Measurements from ENCODE around the gene TTBK1.

TTBK1 gene

DNA sequence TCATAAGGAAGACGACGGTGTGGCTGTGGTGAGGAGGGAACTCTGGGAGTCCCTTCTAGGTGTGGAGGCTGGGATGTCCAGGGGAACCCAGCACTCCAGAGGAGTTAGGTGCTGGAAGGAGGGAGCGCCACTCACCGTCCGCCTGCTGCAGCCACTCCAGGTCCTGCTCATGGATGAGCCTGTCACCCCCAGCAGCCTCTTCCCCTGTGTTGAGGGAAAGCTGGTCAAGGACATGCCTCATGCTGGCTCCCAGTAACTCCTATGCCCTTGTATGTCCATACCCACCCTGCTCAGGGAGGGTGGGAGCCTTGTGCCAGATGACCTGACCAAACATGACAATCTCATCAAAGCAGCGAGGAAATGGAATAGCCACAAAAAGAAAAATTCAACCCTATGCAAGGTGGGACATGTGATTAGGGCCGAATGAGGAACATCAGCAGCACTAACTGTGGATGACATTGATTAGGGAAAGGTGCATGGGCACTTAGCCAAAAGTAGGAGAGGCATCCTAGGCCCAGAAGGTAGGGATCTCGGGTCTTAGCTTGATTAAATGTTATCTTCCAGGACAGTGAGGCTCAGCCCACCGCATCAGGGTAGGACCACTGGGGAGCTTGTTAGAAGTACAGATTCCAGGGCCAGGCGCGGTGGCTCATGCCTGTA lies 17.0 kb upstream of the TTBK1 start:
- no peak for DNase-seq

DNA sequence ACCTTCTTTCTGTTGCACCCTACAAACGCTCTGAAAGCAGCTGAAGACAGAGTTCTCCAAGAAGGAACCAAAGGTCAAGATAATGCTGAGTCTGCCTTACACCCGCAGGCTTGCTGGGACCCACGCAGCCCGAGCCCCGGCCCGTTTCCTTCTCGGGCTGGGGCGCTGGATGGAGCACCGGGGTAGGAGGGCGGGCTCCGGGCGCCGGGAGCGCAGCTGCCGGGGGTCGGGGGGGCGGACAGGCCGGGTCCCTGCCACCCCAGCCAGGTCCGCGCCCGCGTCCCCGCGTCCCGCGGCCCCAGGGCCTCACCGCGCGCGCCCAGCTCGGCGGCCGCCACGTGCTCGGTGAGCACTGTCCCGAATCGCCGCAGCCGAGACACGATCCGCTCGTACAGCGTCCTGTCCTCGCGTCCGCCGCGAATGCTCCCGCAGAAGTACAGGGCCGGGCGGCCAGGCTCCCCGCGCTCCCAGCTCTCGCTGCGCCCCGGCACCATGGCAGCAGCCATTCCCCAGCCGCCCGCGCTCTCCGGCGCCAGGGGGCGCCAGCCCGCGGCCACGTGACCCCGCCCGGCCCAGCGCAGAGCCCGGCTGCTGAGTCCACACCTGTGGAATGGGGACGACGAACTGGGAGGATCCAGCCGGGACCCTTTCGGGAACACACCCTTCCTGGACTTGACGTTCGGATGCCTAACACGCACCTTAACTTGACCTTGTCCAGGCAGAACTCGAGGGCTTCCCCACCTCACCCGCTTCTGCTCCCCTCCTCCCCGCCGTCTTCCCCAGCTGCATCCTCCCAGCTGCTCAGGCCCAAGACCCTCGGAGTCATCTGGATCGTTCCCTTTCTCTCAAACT lies 14.1 kb upstream of the TTBK1 start, which contains the start of gene DNPH1:
TSS of gene DNPH1 (minus strand) at position 531 of the 852 bp plus-strand sequence. CDS start at position 506, 25 bp downstream.
- peak; percentile 85 for DNase-seq

DNA sequence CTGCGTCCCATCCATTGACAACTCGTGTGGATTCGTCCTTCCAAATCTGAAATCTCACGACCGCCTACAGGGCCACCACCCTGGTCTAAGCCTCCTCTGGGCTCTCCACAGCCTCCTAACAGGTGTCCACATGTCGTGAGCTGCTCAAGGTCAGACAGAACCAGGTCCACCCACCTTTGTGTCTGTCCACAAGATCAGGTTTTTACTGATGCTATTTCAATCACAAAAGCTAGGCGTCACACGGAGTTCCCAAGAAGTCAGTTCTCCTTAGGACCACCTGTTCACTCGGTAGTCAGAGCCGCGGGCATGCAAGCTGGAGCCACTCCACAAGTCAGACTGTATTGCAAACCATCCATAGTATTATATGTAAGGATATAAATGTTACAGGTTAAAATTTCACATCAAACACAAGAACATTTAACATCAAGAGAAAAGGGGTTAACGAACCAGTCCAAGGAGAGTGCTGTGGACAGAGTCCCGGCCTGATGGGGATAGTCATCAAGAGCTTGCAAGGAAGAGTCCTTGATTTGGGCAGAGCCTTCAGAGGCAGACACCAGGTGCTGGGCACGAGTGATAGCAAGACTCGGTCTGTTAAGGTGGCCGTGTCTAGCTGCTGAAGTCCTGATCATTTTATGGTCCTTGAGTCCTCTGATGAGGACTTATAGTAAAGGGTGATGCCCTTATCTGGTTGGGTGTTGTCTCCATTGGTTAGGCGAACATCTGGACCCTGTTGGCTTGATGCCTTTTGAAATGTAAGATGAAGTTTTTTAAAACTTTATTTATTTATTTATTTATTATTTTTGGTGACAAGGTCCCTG lies 13.3 kb upstream of the TTBK1 start:
- DNase-seq: no peak

DNA sequence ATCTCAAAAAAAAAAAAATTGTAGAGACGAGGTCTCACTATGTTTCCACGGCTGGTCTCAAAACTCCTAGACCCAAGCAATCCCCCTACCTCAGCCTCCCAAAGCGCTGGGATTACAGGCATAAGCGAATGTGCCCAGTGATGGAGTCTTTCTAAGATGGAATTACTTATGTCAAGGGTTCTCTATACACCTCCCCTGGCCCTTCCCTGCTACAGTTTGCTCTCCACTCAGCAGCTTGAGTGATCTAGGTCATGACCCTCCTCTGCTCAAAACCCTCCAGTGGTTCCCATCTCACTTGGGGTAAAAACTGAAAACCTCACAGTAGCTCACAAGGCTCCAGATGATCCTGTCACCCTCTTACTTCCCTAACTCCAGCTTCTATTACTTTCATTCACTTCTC lies 12.2 kb upstream of the TTBK1 start:
- DNase-seq: no peak

DNA sequence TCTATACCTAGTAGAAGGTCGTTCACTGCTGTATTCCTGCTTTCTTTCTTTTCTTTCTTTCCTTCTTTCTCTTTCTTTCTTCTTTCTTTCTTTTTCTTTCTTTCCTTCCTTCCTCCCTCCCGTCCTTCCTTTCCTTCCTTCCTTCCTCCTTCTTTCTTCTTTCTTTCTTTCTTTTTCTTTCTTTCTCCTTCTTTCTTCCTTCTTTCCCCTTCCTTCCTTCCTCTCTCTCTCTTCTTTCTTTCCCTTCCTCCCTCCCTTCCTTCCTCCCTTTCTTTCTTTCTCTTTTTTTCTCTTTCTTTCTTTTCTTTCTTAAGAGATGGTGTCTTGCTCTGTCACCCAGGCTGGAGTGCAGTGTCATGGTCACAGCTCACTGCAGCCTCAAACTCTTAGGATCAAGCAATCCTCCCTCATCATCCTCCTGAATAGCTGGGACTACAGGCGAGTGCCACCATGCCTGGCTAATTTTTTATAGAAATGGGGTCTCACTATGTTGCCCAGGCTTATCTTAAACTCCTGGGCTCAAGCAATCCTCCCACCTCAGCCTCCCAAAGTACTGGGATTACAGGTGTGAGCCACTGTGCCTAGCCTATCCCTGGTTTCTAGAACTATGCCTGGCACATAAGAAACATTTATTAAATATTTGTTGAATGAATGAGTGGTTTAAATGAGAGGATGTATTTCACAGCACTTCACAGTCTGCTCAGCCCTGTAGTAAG lies 11.4 kb upstream of the TTBK1 start:
- no peak for DNase-seq

DNA sequence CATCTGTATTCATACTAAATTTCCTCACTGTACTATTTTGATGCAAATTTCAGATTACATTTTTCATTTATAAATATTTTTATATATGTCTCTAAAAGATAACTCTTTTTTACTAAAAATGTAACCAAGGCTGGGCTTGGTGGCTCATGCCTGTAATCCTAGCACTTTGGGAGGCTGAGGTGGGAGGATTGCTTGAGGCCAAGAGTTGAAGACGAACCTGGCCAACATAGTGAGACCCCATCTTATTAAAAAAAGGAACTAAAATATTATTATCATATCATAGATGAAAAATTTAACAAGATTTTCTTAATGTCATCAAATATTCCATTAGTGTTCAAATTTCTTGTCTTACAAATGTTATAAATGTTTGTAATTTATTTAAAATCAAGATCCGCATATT lies 7.4 kb upstream of the TTBK1 start:
- no peak for DNase-seq

DNA sequence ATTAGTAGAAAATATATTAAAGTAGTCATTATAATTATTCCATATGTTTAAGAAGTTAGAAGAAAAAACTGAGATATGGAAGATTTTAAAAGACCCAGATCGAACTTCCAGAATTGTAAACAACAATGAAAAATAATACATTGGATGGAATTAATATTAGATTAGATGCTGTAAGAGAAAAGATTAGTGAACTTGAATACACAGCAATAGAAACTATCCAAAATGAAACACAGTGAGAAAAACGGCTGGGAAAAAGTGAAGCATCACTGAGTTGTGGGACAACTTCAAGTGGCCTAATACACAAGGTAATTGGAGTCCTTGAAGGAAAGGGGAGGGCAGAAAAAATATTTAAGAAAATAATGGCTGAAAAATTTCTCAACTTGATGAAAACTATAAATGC lies 4.2 kb upstream of the TTBK1 start:
- DNase-seq: no peak

DNA sequence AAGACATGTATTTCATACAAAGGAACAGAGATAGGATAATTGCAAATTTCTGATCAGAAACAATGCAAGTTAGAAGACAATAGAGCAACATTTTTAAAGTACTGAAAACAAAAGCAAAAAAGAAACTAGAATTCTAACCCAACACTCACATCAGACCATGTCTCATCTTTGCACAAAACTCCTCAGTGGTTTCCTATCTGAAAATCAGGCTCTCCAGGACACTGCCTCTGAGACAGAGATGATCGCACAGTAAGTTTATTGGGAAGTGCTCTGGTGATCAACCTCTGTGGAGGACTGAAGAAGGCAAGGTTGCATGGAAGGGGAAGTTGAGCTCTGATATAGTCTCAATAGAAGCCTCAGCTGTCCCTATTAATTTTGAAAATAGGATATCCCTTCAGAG lies 2.3 kb upstream of the TTBK1 start:
- no peak for DNase-seq

DNA sequence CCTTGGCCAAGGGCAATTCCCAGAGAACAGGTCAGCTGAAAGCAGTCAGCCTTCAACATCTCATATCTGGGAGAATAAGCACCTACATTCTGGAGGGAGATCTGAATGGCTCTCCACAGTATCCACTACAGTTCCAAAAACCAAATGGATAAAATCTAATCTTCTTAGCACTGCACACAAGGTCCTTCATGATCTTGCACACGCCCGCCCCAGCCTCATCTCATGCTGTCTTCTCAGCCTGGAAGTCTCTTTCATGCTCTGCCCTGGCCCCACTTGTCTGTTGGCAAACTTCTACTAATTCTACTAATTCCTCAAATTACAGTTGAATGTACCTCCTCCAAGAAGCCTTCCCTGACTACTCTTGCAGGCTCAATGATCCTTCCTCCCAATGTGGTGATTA lies 1.8 kb upstream of the TTBK1 start:
- DNase-seq: no peak

DNA sequence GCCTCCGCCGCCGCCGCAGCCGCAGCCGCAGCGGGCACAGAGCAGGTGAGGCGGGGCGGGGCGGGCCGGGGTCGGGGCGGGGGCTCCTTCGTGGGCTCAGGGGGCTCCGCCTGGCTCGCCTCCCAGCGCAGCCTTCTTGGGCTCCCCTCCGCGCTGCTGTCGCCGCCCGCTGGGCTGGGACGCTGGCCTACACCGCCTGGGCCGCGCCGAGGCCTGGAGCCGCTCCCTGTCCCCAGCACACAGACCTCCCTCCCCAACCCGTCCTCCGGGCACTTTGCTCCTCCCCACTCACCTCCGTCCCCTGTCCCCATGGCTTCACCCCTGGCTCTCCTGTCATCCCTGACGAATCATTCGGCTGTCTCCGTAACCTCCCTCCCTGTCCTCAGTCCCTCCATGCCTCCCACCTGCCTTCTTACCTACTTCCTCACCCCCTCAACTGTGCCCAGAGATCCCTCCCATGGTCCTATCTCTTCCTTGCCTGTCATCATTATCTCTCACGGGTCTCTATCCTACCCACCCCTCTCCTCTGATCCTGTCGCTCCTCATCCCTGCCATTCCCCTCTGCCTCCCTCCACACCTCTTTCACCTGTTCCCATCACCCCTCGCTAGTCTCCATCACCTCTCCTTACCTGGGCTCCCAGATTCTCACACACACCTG lies 512 bp downstream of the TTBK1 start:
- DNase-seq: no peak

DNA sequence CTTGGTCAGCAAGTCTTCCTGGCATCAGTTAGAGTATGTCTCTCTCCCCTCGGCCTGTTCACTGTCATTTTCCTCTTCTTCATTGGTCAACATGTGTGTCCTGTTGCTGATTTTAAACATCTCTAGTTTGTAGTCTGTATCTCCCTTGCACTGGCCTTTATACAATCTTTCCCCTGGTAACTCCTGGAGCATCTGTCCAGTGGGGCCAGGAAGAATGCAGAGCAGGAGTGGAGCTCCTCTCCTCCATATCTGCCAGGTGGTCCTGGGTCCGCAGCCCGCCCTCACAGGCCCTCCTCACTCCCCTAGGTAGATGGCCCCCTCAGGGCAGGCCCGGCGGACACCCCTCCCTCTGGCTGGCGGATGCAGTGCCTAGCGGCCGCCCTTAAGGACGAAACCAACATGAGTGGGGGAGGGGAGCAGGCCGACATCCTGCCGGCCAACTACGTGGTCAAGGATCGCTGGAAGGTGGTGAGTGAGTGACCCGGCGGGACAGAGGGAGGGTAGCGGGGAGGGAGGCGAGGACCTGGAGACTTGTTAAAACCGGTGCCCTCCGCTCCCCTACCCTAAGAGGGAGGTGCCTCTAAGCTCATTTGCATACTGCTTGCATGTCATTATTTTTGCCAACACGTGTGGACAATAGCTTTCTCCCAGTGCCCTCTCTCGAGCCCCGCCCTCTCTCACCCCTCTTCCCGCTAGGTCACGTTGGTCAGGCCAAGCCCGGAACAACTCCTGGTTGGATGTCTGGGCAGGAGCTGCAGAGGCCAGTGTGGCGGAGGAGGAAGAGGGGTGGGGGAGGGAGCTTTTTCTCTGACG lies 3.2 kb downstream of the TTBK1 start:
- peak; percentile 35 for DNase-seq

DNA sequence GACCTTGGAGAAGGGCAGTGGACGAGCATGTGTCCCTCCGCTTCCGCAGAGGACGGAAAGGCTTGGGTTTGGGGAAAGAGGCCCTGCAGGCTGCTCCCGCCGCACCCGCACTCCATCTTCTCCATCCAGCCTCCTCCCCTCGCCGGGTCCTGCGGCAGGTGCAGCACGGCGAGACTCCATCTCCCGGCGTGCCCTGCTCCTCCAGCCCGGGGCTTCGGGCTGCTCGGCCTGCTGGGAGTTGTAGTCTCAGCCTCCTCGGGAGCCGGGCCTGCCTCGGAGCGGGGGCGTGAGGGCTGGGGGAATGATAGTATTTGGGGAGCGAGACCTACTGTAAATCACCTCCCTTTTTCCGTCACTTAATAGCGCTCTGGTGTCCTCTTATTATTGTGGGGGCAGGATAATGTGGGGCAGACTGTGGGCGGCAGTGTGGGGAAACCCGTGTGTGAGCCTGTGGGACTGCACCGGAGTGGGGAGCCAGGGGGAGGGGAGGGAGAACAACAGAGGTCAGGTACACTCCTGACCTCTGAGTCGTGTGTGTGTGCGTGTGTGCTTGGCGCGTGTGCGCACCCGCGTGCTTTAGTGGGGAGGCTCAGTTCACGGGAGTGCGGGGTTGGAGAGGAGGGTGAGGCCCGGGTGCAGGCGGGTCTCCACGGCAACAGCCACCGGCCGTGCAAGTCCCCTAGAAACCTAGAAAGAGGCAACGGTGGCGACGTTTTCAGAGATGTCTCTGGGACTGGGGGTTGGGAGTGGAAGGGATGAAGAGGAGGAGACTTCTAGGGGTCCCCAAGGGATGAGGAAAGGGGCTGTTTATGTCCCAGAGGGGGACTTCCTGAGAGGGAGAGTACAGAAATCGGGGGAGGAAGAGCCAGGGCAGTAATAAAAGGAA lies 4.1 kb downstream of the TTBK1 start:
- DNase-seq: peak; percentile 84

DNA sequence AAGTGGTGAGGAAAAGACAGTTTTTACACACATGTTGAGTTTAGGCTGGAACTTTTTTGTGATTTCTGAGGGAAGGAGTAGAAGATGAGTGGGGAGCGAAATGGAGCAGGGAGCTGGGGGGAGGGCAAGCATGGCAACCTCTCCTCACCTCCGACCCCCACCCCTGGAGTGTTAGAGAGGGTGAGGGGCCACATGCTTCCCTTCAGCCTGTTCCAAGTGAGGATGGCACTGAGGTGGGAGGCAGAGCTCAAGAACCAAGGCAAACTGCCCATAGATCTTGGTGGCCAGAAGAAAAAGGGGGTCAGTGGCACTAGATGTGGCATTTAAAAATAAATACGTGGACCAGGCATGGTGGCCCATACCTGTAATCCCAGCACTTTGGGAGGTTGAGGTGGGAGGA lies 4.8 kb downstream of the TTBK1 start:
- no peak for DNase-seq

DNA sequence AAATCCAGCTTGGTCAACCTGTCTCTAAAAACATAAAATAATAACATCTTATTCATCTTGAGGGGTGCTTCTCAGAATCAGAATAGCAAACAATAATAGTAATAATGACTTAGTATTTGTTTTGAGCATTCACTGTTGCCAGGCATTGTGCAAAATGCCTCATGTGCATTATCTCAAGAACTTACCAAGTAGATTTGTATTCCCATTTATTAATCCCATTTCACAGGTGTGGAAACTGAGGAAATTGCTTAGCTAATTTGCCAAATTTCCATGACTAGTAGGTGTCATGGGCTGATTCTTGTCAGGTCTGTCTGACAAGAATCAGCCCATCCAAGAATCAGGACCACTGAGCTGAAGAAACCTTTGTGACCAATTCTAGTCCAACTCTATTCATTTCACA lies 5.5 kb downstream of the TTBK1 start:
- no peak for DNase-seq

DNA sequence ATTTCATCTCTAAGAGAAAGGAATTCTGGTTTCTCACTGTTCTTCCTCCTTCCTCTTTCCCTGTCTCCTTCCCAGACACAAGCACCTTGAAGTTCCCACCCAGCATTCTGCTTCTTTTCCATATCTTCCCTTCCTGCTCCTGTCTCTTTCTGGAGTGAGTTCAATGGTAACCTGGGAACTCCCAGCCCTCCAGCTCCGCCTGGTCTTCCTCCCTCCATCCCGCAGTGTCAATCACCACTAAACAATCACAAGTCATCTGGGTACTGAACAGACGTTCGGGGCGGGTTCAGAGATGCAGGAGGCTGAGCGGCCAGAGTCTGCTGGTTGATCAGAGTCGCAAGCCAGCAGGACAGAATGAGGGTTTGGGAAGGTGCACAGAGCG lies 7.7 kb downstream of the TTBK1 start:
- no peak for DNase-seq

DNA sequence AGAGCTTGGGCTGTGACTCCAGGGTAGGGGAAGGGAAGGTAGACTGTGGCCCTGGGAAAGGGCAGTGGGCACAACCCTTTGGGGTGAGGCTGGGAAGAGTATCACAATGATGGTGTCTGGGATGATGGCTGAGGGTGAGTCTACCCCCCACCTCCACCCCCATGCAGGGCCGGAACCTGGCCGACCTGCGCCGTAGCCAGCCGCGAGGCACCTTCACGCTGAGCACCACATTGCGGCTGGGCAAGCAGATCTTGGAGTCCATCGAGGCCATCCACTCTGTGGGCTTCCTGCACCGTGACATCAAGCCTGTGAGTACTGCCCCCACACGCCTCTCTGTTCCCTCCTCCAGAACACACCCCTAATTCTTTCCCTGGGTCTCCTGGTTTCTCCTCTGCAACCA lies 10.1 kb downstream of the TTBK1 start:
- no peak for DNase-seq

DNA sequence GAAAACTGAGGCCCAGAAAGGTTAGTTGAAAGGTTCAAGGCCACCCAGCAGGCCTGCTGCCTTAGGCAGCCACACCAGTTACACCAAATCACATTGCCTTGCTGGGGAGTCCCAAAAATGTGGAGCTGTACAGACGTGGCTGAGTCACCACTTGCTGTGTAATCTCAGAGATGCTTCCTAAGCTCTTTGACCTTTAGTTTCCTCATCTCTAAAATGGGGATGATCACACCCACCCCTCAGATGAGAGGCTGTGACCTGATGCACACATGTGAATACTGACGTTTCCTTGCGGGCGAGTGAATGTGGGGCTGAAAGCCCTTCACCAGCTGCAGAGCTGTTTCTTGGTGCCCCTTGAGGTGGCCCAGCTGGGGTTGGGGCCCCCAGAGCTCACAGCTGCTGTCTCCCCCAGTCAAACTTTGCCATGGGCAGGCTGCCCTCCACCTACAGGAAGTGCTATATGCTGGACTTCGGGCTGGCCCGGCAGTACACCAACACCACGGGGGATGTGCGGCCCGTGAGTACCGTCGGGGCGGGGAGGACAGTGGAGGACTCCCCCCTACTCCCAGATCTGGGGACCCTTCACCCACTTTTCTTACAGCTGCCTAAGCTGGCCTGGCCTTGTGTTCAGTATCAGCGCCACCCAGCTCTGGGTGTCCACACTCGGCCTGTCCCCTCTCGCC lies 11.0 kb downstream of the TTBK1 start:
- no peak for DNase-seq

DNA sequence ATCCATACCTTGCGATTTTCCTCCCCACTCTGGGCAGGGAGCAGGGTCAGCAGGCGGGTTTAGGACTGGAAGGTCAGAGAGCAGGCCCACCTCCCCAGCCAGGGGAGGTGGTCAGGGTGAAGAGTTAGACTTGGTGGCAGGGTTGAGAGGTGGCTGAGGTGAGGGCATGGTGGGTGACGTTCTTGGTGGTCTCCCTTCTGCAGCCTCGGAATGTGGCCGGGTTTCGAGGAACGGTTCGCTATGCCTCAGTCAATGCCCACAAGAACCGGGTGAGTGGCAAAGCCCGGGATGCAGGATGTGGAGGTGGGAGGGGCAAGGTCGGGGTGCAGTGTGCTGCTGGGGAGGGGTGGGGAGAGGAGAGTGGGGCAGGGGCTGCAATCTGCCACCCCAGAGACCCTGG lies 11.6 kb downstream of the TTBK1 start:
- DNase-seq: no peak

DNA sequence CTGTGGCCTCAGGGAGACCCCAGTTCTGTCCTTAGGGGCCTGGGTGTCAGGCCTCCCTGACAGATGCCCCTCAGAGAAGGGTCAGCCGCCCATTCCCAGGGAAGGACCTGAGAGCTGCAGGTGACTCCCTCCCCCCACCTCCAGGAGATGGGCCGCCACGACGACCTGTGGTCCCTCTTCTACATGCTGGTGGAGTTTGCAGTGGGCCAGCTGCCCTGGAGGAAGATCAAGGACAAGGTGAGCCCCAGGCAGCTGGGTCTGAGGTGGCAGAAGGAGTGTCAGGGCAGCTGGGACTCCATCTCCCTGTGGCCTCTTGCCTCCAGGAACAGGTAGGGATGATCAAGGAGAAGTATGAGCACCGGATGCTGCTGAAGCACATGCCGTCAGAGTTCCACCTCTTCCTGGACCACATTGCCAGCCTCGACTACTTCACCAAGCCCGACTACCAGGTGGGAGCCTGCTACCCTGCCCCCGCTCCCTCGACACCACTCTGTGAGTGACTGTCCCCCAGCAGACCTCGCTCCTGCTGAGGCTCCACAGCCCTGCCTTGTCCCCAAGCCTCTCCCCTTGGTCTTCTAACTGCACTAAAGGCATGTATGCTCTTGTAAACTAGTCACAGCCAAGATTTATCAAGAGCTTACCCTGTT lies 12.2 kb downstream of the TTBK1 start:
- DNase-seq: no peak
